CD4-positive, alpha-beta T cell treated with Interleukin-17A for 4 hours (primary cell): ENCODE measurements around the gene LILRA1.
"Not testable (repeated sequence)": the region's sequence is repeated elsewhere in the genome, so short reads cannot be mapped to it uniquely, and the experiment has no call there.

Experiments used
- DNase-seq: peaks from one replicate; pipeline ENCODE4 v3.0.0-alpha.2; 2020; ENCODE audit warnings: mixed read lengths

Gene LILRA1

DNA sequence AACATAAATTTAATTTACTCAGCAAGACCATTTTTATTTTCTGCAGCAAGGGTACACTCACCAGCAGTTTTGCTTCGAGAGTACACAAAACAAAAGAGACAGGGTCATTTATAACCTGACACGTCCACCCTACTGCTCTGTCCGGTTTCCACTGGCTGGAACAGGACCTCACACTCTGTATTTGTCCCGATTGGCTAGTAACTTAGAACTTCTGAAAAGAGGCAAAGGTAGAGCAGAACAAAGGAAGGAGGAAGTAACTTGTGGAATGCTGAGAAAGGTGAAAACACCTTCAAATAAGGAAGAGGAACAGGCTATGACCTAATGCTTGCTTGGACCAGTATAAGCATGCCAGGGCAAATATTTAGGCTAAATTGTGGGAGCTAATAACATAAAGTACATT is 34.5 kb downstream of the LILRA1 start:
- DNase-seq: not testable (repeated sequence)

DNA sequence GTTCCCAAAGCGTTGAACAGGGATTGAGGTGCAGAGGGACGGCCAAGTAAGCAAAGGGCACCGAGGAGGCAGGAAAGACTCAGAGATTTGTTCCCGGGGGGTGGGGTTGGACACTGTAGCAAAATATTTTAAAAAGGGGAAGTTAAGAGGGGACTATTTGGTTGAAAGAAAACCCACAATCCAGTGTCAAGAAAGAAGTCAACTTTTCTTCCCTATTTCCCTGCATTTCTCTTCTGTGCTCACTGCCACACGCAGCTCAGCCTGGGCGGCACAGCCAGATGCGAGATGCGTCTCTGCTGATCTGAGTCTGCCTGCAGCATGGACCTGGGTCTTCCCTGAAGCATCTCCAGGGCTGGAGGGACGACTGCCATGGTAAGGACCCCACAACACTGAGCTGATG is 36.8 kb downstream of the LILRA1 start, which contains the start of gene LILRB1:
Gene LILRB1 (plus strand): TSS at position 223 of the 400 bp plus-strand sequence. CDS start 590 bp downstream, outside the sequence.
- DNase-seq: not testable (repeated sequence)

DNA sequence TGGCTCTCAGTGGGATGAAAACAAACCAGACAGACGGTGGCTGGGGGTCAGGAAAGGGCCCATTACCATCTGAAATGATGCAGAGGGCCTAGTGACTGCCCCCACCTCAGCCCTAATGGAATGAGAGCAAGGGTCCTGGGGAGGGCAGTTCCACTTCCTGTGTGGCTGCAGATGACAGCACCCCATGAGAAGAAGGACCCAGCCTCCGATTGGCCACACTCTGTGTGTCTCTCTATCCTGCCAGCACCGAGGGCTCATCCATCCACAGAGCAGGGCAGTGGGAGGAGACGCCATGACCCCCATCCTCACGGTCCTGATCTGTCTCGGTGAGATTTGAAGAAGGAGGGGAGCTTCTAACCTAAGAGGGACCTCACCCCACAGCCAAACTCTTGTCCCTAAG is 37.4 kb downstream of the LILRA1 start:
- no peak for DNase-seq

DNA sequence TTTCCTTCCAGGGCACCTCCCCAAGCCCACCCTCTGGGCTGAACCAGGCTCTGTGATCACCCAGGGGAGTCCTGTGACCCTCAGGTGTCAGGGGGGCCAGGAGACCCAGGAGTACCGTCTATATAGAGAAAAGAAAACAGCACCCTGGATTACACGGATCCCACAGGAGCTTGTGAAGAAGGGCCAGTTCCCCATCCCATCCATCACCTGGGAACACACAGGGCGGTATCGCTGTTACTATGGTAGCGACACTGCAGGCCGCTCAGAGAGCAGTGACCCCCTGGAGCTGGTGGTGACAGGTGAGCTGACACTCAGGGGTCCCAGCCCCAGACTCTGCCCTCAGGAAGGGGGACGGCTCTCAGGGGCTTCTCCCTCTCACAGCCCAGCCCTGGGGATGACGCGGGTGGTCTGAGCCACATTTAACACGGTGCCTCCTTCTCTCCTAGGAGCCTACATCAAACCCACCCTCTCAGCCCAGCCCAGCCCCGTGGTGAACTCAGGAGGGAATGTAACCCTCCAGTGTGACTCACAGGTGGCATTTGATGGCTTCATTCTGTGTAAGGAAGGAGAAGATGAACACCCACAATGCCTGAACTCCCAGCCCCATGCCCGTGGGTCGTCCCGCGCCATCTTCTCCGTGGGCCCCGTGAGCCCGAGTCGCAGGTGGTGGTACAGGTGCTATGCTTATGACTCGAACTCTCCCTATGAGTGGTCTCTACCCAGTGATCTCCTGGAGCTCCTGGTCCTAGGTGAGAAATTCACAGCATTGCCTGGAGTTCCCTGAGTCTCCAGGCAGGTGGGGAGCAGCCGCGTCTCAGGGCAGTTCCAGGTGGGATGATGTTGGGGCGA is 38.3 kb downstream of the LILRA1 start:
- DNase-seq: not testable (repeated sequence)

DNA sequence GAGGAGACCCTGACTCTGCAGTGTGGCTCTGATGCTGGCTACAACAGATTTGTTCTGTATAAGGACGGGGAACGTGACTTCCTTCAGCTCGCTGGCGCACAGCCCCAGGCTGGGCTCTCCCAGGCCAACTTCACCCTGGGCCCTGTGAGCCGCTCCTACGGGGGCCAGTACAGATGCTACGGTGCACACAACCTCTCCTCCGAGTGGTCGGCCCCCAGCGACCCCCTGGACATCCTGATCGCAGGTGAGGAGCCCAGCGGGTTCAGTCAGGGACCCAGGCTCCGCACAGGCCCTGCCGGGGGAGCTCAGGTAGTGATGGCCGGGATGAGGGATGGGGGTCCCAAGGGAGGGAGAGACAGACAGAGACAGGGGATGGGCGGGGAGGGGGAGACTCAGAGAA is 39.1 kb downstream of the LILRA1 start:
- not testable (repeated sequence) for DNase-seq

DNA sequence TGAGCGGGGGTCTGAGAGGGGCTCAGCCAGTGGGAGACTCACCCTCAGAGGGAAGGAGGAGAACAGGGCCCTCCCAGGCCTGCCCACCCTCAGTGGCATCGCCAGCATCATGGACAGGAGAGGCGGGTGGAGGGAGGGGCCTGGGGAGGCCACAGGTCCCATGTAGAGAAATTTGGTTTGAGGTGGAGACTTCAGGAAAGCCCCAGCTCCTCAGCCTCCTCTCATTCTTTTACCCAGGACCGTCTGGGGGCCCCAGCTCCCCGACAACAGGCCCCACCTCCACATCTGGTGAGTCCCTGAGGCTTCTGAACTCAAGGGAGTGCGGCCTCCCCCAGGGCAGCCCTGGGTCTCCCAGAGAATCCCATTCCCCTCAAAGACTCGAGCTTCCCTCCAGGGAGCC is 40.0 kb downstream of the LILRA1 start:
- DNase-seq: no peak

DNA sequence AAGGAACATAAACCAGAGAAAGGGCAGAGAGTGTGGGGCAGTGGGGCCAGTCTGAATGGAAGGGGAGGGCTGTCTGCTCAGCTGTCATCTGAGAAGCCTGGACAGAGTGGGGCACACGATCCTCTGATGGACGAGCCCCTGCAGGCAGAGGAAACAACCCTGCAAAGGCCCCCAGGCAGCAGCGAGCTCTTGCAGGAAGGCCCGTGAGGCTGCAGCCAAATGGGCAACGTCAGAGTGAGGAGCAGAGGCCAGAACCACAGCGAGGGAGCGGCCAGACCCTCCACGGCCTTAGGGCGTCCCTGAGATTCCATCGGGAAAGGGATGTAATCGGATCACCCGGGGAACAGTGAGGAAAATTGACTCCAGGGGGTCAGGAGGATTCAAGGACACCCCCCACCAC is 42.6 kb downstream of the LILRA1 start:
- not testable (repeated sequence) for DNase-seq

DNA sequence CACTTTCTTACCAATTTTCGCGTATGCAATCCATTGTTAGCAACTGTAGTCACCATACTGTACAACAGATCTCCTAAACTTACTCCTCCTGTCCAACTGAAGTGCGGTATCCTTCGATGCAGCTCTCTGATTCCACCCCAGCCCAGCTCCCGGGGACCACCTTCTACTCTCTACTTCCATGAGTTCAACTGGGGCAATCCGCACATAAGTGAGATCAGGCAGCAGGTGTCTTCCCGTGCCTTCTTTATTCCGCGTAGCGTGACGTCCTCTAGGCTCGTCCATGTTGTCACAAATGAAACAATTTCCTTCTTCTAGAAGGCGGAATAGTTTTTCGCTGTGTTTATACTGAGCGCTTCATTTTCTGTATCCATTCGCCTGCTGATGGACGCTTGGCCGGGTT is 45.3 kb downstream of the LILRA1 start:
- no peak for DNase-seq

DNA sequence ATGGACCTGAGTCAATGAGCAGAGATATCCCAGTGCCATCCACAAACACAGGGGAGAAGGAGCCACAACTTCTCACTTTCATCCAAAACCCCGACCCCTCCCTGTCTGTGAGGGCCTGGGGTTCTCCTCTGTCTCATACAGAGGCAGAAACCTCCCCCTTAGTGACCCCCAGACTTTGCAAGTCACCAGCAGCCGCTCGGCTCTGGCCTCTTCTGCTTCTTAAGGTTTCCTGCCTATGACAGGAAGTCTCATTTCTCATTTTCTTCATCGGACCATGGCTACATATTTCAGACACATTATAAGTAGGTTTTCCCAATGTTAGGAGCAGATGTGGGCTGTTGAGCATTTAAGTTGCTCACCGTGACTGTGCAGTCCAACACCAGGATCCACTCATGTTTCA is 49.5 kb downstream of the LILRA1 start:
- DNase-seq: not testable (repeated sequence)

DNA sequence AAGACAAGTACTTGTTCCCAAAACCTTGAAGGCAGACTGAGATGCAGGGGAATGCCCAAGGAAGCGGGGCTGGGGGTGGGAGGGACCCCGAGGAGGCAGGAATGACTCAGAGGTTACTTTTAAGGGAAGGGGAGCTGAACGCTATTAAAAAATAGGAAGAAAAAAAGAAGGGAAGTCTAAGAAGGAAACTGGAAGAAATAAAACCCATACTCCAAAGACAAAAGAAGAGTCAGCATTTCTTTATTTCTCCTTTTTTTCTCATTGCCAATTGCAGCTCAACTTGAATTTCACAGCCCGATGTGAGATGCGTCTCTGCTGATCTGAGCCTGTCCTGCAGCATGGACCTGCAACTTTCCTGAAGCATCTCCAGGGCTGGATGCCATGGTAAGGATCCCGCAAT is 50.2 kb downstream of the LILRA1 start:
- not testable (repeated sequence) for DNase-seq

DNA sequence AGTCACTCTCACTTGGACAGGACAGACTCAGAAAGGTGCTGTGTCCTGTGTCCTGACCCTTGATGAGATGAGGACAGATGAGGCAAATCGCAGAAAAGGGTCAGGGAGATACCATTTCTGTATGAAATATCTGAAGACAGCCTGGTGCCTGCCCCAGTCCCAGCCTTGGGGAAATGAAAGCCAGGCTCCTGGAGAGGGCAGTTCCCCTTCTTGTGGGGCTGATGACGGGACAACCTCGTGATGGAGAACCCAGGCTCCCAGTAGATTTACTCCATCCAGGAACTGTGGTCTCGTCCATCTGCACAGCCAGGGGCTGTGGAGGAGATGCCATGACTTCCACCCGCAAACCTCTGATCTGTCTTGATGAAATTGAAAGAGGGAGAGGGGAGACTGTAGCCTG is 50.6 kb downstream of the LILRA1 start:
- no peak for DNase-seq

DNA sequence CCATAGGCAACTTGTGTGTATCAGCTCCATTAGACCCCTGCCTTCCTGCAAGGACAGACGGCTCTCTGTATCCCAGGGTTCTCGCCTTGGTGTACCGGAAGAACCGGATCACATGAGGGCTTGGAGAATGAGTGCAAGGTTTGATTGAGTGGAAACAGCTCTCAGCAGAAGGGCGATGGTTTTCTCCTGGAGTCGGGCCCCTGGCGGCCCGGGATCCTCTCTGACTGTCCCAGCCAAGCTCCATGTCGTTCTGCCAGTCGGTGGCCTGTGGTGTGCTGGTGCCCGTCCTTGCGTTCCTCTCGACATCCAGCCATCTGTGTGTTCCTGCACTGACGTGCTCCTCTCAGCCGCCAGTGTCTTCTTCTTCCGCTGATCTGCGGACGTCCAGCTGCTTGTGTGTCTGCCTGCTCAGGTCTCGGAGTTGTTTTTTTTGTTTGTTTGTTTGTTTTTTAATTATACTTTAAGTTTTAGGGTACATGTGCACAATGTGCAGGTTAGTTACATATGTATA is 53.0 kb downstream of the LILRA1 start:
- no peak for DNase-seq

DNA sequence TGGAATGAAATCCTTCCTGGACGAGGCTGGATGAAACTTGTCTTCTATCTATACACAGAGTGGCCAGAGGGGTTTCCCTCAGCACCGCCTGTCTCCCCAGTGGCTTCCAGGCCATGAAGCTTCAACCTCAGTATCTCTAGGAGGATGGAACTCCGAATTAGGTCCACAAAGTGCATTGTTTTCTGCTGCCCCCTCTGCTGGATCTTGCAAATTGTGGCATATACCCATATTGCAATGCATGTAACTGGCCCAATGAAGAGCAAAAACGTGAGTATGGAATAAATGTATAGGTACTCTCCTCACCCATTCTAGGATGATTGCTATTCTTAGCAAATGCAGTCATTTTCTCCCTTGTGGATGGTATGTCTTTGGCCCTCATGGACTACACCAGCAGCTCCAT is 54.7 kb downstream of the LILRA1 start:
- DNase-seq: no peak

DNA sequence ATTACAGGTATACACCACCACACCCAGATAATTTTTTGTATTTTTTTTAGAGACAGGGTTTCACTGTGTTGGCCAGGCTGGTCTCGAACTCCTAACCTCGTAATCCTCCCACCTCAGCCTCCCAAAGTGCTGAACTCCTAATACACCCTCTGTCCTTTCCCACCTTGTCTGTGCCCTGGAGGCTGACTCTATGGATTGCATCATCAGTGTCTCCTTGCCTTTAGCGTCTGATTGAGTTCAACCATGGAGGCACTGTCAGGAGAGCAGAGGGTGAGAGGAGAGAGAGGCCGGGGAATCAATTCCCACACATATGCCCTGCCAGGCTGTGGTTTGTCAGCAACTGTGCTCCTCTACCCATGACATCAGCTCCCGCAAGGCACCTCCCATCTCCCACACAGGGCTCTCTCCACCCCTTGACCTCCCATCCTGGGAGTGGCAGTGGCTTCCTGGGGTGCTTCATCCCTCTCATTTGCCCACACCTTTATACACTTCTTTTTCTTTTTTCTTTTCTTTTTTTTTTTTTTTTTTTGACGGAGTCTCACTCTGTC is 56.8 kb downstream of the LILRA1 start:
- DNase-seq: no peak
